ENCODE results near the gene ERGIC1. TPM values are rescaled to one million over a fixed set of nuclear protein-coding genes. Genes with fewer than 3 reads are reported as not detected.

The ERGIC1 gene
- total RNA-seq, 1 experiment from 2014 or later: 77.0 TPM

DNA sequence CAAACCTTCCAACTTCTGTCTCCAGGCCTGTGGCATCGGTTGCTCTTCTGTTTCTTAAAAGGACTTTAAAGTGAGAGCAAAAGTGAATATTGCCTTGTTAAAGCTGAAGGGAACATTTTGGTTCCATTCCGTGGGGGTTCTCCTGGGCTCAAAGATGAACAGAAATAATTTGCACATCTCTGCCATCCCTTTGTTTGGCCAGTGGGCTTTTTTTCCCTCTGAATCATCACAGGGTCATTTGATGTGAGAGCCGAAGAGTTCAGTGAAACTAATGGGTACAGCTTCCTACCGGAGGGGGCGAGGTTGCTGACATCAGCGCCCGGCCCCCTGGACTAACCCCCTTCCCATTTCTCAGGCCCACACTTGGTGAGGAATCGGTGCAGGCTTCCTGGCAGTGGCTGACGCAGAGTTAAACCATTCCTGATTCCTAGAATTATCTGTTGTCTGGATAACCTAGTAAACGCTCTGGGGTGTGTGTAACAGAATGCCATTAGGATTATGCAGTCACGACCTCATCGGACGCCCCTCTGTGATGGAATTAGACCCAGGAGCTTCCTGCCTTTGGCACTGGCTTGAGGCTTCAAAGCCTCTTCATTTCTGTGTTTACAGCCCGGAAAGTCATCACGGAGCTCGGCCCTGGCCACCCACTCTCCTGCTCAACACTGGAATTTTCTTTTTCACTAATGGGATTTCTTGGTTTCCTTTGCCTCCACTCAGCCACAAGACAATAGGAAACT, 63.6 kb downstream of the ERGIC1 start:
- Histone ChIP-seq H3K4me1 (ENCODE audit: insufficient read depth, low read length) (no peaks in the 10 kb centered on the region), H2BK12ac (ENCODE audit: insufficient read length, low read depth, low read length) (no peak overlapping the region), H3K79me1 (ENCODE audit: insufficient read depth, low read depth, low read length, poor library complexity, severe bottlenecking) (no peaks in the 10 kb centered on the region), H3K9ac (ENCODE audit: extremely low read depth, insufficient read length, low read length) (no peak overlapping the region), H2BK15ac (ENCODE audit: low read depth, low read length) (no peak overlapping the region), H3K56ac (ENCODE audit: insufficient read length, low read depth, low read length) (no peak overlapping the region), H4K8ac (replicated peaks; ENCODE audit: insufficient read length, low read depth, low read length) (no peak overlapping the region), H2BK20ac (ENCODE audit: low read depth, low read length, poor library complexity, severe bottlenecking) (no peak overlapping the region), H2BK120ac (ENCODE audit: low read depth, low read length, poor library complexity, severe bottlenecking) (no peak overlapping the region), H3K79me2 (ENCODE audit: insufficient read depth, low read length) (no peaks in the 10 kb centered on the region), H3K27ac (ENCODE audit: insufficient read length, low read depth, low read length) (no peak overlapping the region), H4K20me1 (ENCODE audit: control insufficient read depth, insufficient read depth, insufficient read length) (no peaks in the 10 kb centered on the region), H3K23ac (ENCODE audit: insufficient read length, low read depth, low read length) (no peak overlapping the region), H3T11ph (ENCODE audit: low read length) (no peak overlapping the region), H3K18ac (ENCODE audit: insufficient read length, low read depth, low read length) (no peak overlapping the region), H3K9me3 (ENCODE audit: control insufficient read depth, low read depth, low read length) (no peaks in the 10 kb centered on the region), H2AFZ (ENCODE audit: low read length) (no peak overlapping the region), H3K4ac (ENCODE audit: low read depth, low read length) (no peak overlapping the region), H2AK5ac (ENCODE audit: insufficient read length, low read length) (no peak overlapping the region), H4K5ac (ENCODE audit: insufficient read length, low read depth, low read length) (no peak overlapping the region), H4K91ac (ENCODE audit: insufficient read length, low read depth, low read length) (no peak overlapping the region), H2BK5ac (ENCODE audit: insufficient read length, low read length) (no peak overlapping the region), H3K27me3 (ENCODE audit: insufficient read depth, low read length) (no peaks in the 10 kb centered on the region), H3K14ac (ENCODE audit: insufficient read depth, low read length) (no peak overlapping the region), H3K4me2 (ENCODE audit: insufficient read depth, insufficient read length, low read length) (no peak overlapping the region), H3K23me2 (ENCODE audit: insufficient read length, low read depth, low read length, poor library complexity, severe bottlenecking) (no peaks in the 10 kb centered on the region)
- no peaks in the 10 kb centered on the region for H3K27me3 Mint-ChIP-seq (ENCODE audit: low read depth)
- H3K27ac Mint-ChIP-seq: peak overlapping the region in 2 of 3 experiments; percentile 76; a peak in 4 of 7 replicates
- no peak for DNase-seq
- TF ChIP-seq, protein P1, sequence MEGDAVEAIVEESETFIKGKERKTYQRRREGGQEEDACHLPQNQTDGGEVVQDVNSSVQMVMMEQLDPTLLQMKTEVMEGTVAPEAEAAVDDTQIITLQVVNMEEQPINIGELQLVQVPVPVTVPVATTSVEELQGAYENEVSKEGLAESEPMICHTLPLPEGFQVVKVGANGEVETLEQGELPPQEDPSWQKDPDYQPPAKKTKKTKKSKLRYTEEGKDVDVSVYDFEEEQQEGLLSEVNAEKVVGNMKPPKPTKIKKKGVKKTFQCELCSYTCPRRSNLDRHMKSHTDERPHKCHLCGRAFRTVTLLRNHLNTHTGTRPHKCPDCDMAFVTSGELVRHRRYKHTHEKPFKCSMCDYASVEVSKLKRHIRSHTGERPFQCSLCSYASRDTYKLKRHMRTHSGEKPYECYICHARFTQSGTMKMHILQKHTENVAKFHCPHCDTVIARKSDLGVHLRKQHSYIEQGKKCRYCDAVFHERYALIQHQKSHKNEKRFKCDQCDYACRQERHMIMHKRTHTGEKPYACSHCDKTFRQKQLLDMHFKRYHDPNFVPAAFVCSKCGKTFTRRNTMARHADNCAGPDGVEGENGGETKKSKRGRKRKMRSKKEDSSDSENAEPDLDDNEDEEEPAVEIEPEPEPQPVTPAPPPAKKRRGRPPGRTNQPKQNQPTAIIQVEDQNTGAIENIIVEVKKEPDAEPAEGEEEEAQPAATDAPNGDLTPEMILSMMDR (conservative IDR thresholded peaks at IDR 0.05): no peak
- H3K36me3 Mint-ChIP-seq (ENCODE audit: insufficient read depth in 1 of 3, low read depth in 3 of 3): peaks cover 9 to 55% (median 37%) of the 10 kb centered on the region in 3 experiments; a peak in 6 of 7 replicates
- H3K4me1 Mint-ChIP-seq: peaks cover 2 to 6% of the 10 kb centered on the region in 2 experiments; a peak in 2 of 4 replicates
- no peak overlapping the region for H3K4me3 Mint-ChIP-seq
- H3K9me3 Mint-ChIP-seq: no peaks in the 10 kb centered on the region
- no CpG with 5 or more reads among the region's 16 CpGs for WGBS (ENCODE audit: extremely low coverage, insufficient read length, low lambda C conversion rate)

All from H9 (cell line).